Raji (cell line): ENCODE results near the gene TMEM127.

Source experiments
- POLR2A ChIP-seq: IDR thresholded peaks from 2 replicates; pipeline ENCODE4 v1.6.1; 2011; ENCODE audit warnings: low read depth, low read length, control low read depth; ENCODE audit not compliant: insufficient read depth

TMEM127 gene

DNA sequence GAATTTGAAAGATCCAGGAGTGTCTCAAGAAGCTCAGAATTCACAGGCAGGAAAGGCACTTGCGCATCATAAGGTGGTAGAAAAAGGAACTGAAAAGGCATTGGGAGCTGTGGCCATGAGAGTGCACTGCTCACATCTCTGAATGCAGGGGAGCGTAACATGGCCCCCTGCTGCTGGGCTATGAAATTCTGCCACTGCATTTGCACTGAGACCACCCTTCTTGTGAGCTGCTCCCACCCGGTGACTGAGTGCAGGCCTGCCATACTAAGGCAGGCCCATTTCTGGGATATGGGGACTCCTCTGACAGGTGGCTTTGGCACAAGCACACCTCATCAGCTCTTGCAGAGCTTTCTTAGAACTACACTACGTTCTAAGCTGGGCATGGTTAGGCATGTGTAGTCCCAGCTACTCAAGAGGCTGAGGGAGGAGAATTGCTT, 31.9 kb downstream of the TMEM127 start:
- TF ChIP-seq POLR2A = no peak

DNA sequence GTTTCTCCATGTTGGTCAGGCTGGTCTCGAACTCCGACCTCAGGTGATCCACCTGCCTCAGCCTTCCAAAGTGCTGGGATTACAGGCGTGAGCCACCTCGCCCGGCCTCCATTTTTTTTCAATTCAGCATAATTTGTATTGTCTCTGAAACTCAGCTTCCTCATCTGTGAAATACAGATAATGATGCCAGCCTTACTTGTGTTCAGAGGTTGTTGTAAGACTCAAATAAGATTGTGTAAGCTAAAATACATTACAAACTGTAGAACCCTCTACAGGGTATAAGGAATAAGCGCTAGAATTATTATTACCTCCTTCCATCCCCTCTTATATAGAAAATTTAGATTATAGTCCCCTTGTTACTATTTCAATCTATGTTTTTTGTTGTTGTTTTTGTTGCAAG, 32.4 kb downstream of the TMEM127 start:
- no peak for TF ChIP-seq POLR2A

DNA sequence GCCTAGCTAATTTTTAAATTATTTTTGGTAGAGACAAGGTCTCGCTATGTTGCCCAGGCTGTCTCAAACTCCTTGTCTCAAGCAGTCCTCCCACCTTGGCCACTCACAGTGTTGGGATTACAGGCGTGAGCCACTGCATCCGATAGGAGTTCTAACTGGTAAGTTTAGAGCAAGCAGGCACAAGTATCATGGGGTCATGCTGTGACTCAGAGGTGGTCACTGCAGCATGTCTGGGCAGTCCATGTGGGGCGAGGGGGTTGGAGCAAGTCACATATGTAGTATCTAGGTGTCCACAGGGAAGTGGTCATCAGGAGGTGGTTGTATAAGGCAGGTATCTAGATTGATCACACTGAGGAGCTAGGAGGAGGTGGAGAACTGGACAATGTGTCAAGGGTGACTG, 34.5 kb downstream of the TMEM127 start:
- TF ChIP-seq POLR2A = no peak

DNA sequence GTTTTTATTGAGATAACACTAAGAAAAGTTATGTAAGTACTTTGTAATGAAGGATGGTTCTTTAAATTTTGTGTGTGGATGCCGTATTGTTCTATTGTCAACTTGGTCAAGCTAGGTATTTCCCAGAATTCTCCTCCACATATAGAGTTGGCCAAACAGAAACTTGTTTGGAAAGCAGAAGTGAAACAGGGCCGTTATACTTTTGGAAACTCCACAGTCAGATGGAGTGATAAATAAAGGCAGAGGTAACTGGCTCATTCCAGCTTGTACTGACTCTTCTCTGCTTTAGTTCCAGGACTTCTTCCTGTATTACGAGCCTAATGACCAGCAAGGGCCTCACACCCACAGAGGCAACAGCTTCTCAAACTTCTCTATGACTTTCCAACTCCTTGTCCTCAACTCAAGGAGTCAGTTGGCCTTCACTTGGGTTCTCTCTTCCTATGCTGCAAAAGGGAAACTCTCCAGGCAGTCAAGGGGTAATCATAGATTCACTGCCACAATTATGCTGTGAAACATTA, 40.7 kb downstream of the TMEM127 start:
- no peak; the same call in 1 of the 2 replicates for TF ChIP-seq POLR2A

DNA sequence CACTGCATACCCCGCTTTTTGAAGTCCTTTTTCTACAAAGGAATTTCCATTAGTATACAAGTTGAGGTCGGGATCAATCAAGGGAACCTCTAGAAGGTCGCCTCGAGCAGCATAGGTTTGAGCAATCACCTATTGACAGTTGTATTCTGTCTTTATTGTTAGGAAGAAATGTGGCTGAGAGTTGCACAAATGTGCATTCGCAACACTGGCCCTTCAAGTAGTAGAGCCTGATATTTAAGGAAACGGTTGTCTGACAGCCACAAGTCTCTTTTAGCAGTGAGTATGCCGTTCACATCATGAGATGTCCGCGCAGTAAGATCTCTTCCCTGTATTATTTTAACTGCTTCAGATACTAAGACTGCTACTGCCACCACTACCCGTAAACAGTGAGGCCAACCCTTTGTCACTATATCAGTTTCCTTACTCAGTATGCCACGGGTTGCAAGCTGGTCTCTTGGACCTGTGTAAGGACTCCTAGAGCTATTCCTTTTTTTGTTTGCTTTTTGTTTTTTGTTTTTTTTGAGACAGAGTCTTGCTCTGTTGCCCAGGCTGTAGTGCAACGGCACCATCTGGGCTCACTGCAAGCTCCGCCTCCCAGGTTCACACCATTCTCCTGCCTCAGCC, 47.2 kb downstream of the TMEM127 start:
- TF ChIP-seq POLR2A = no peak

DNA sequence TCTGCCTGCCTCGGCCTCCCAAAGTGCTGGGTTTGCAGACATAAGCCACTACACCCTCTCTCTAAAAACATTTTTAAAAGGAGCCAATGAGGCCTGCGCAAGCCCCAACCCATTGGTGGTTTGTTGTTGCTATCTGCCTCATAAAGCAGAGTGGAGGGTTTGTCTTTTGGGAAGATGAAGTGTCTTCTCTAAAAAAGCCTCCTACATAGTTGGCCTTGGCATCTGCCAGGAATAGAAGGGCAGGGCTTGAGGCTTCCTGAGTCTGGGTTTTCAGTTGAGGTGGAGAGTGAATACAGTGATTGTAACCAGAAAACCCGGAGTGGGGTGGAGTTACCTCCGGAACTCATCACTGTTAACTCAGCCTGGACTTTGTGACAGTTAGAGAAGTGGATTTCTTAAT, 51.2 kb downstream of the TMEM127 start:
- TF ChIP-seq POLR2A = no peak

DNA sequence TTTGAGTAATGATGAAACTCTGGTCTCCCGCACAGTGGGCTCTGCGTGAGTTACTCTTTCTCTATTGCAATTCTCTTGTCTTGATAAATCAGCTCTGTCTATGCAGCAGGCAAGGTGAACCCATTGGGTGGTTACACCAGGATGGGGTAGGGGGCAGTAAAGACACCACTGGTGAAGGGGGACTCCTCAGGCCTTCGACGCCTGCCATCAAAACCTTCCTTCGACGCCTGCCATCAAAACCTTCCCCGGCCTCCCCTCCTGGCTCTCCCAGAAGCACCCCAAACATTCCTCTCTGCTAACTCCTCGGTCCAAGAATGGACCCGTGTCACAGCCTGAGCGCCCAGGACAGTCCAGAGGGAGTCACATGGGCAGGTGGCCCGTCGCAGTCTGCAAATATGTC, 52.4 kb downstream of the TMEM127 start:
- TF ChIP-seq POLR2A = no peak

DNA sequence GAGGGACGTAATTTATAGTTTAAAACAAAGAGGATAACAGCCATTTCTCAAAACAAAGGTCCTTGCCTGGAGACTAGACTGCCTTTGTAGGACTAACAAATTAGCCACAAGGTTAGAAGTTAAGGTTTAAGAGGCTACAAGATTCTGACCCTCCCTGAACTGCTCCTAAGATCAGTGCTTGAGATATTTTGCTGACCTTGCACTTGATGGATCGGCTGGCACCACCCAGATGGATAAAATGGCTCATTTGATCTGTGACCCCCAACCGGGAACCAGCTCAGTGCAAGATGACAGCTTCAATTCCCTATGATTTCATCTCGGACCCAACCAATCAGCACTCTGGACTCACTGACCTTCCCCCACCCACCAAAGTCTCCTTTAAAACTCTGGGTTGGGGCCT, 53.5 kb downstream of the TMEM127 start:
- TF ChIP-seq POLR2A = no peak

DNA sequence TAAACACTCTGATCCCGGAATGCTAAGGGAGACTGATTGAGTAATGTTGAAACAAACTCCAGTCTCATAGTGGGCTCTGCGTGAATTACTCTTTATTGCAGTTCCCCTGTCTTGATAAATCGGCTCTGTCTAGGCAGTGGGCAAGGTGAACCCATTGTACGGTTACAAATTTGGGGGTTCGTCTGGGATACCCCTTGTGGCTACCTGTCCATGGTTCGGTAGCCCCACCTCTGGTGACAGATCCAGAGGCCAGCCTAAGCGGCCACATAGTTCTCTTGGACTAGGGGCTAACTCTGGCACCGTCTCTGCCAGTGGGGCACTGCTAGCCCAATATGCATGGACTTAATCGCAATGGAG, 56.1 kb downstream of the TMEM127 start:
- TF ChIP-seq POLR2A = no peak

DNA sequence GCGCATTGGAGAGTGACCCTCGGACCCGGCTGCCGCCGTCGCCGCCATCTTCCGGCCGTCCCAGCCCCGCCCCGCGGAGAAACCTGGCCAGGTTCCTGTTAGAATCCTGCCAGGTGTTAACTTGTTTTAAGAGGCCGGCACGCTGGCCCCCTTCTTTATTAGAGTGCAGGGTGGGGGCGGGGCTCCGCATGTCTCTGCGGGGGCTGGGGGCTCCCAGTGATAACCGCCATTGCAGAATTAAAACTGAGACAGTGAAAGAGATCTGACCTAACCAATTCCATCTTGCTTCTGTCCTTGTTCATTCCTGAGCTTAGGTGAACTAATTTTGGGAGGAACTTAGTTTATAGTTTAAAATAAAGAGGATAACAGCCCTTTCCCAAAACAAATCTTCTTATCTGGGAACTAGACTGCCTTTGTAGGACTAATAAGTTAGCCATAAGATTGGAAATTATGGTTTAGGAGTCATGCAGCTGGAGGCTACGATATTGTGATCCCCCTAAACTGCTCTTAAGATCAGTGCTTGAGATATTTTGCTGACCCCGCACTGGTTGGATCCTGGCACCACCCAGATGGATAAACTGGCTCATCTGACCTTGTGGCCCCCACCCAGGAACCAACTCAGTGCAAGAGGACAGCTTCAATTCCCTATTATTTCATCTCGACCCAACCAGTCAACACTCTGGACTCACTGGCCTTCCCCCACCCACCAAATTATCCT, 56.6 kb downstream of the TMEM127 start:
- TF ChIP-seq POLR2A = no peak

DNA sequence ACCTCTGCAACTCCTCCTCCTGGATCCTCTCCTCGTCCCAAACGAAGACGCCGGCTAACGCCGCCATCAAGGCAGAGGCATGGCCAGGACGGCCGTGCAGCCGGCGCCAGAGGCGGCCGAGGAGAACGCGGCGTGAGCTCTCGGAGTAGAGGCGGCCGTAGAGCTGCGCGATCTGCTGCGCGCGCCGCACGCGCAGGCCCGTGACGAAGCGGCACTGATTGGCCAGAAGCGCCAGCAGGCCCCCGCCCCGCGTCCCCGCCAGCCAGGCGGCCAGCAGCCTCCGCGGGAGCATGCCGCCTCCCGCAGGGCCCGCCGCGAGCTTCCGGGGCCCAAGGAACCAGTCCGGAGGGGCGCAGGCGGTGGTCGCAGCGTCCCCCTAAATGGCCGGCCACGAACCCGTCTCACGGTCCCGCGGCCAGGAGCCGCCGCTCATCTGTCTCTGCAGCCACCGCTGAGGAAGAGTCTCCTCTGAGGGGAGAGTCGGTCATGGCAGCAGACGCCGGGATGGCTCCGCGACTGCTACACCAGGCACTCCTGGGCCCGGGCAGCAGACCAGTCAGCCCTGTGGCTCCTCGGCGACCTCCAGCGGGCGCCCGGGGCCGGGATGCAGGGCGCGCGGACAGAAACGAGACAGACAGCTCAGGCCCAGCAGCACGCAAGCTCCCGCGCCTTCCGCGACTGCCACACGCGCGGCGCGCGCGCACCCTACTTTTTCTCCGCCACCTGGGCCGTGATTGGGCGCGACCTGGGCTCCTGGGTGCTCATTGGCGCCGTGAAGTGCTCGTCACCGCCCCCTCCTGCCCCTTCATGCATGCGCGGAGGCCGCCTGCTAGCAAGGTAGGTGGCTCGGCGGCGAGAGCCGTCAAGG, 57.4 kb downstream of the TMEM127 start, which contains the start of gene STARD7:
STARD7 (minus strand) TSS at position 685 of the 868 bp plus-strand sequence; CDS start at position 292, 393 bp downstream.
- TF ChIP-seq POLR2A = peak; percentile 92

DNA sequence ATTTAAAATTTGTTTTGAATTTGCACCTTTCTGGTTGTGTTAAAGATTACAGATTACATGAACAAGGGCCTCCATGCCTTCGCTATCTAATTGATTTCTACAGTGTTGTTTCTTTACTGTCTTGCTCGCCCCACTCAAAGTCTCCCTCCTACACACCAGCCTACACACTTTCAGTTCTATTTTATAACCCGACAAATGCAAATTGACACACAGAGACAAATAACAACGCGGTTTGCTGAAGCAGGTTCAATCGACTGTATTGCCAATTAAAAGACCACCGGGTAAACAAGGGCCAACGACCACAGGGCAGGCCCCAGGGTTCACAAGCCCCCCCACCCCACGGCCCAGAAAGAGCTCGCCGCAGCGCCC, 58.0 kb downstream of the TMEM127 start:
- no peak for TF ChIP-seq POLR2A

DNA sequence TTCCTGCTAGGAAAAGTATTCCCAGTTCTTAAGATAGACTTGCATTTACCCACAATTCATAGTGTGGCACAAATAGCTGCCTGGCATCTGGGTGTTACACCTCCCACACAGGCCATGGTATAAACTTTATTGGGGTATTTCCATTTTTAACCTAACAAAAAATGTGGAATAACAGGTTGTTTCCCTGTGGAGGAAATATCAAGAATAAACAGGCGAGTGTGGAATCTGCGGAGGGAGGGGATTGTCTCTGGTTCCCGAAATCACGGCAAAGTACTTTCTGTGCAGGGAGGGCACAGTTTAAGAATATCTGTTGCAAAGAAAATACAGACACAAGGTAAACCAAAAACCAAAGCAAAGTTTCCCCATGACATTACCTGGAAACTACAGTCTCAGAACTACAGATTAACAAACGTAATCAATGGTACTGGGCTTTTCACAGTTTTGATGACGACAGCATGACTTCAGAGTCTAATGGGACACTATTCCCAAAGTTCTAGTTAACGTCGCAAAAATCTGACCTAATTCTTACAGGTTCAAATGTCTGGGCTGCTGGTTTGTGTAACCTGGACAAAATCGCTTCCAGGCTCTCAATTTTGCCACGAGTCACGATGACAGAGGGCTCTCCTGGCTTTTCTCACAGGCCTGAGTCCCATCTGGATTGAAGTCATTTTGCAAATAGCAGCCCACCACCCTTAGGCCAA, 58.6 kb downstream of the TMEM127 start:
- no peak for TF ChIP-seq POLR2A

DNA sequence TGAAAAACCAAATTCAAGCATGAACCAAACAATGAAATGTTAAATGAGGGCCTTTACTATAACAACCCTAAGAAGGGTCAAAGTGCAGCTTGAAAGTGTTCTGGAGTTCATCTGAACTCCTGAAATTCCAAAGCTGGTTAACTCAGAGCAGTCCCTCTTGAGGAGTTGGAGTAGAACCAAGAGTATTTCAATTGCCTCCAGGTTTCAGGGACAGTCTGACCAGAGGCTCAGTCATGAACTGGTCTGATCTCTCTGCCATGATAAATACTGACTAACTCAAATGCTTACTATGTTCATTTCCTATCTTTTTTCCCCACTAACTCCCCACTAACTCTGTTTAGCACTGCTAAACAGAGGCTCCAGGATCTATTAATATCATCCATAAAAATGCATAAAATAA, 59.9 kb downstream of the TMEM127 start:
- no peak for TF ChIP-seq POLR2A

DNA sequence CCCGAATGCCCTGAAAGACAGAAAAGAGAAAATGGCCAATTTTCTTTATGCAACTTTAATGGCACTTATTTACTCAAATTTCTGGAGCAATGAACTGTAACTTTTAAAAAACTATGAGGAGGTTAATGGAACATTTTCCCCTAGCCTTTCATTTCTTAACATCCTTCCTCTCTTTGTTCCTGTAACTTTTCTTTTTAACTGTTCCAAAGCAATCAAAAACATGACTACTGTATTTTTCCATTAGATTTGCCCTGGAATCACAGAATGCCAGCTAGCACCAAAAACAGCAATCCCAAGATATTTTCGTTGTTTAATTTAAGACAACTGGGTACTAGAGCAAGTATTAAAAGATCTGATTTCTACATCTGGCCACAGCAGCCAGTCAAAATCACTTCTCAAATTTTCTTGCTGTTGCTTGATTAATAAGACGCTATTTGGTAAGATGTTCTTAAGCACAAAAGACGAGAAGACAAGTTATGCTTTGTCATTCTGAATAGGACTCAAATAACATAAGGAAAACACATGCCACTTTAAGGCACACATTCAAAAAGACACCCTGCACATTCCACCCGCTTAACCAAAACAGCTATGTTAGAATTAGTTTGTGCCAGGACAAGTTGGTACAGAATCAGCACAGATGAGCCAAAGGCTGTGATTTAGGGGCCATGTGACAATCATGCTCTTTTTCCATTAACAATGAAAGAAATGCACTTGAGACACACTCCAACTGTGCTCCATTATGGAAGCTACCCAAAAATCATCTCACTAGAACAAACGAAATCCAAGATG, 60.8 kb downstream of the TMEM127 start:
- no peak for TF ChIP-seq POLR2A
